ENCODE results near the gene KRT222.

KRT222 gene

GRCh38 chr17:40622509-40622928 is 42.5 kb downstream of the KRT222 start:
- no peak for DNase-seq (ENCODE audit: extremely low spot score)
- no peak for TF ChIP-seq CTCF (IDR thresholded peaks at IDR 0.05; ENCODE audit: control extremely low read depth, extremely low read depth, low read depth, missing control alignments)
- ChIA-PET POLR2A (interaction anchor here (0.6 kb wide), 1 partner anchor 147 kb away, joined by 4 read pairs; no protein-coding TSS in a partner anchor), CTCF (interaction anchor here (0.8 to 3.9 kb wide), 8 partner anchors 11 to 1040 kb away, joined by 3 to 27 read pairs (median 4); partner anchors contain the start of gene SMARCE1)

- ChIA-PET POLR2A (no interaction called here), CTCF (interaction anchor here (0.7 to 3.9 kb wide), 5 partner anchors 19 to 1041 kb away, joined by 3 to 27 read pairs (median 5); partner anchors contain the start of gene SMARCE1)
- no peak for TF ChIP-seq CTCF (IDR thresholded peaks at IDR 0.05; ENCODE audit: control extremely low read depth, extremely low read depth, low read depth, missing control alignments)
- no peak for DNase-seq (ENCODE audit: extremely low spot score)
Measured at GRCh38 chr17:40621578-40621977, 43.4 kb downstream of the KRT222 start.

GRCh38 chr17:40621019-40621418 is 44.0 kb downstream of the KRT222 start:
- no peak for DNase-seq (ENCODE audit: extremely low spot score)
- ChIA-PET POLR2A (no interaction called here), CTCF (interaction anchor here (0.7 to 3.9 kb wide), 16 partner anchors 8 to 1042 kb away, joined by 3 to 27 read pairs (median 8); partner anchors contain the start of gene SMARCE1)
- no peak for TF ChIP-seq CTCF (IDR thresholded peaks at IDR 0.05; ENCODE audit: control extremely low read depth, extremely low read depth, low read depth, missing control alignments)

GRCh38 chr17:40618754-40619625 is 46.0 kb downstream of the KRT222 start:
- no peak for TF ChIP-seq CTCF (IDR thresholded peaks at IDR 0.05; ENCODE audit: control extremely low read depth, extremely low read depth, low read depth, missing control alignments)
- ChIA-PET CTCF (interaction anchor here (0.9 to 6.0 kb wide), 23 partner anchors 8 to 1045 kb away, joined by 3 to 127 read pairs (median 6); partner anchors contain the start of genes CCR7 and SMARCE1), POLR2A (interaction anchor here (1.1 kb wide), 1 partner anchor 59 kb away, joined by 3 read pairs; no protein-coding TSS in a partner anchor)
- no peak for DNase-seq (ENCODE audit: extremely low spot score)

GRCh38 chr17:40617678-40618240 is 47.2 kb downstream of the KRT222 start:
- POLR2A ChIA-PET = no interaction called here

More at GRCh38 chr17:40617678-40618240, 47.2 kb downstream of the KRT222 start:
- no peak for DNase-seq (ENCODE audit: extremely low spot score)
- no peak for TF ChIP-seq CTCF (IDR thresholded peaks at IDR 0.05; ENCODE audit: control extremely low read depth, extremely low read depth, low read depth, missing control alignments)
- CTCF ChIA-PET = interaction anchor here (3.1 to 6.0 kb wide), 5 partner anchors 10 to 1045 kb away, joined by 14 to 127 read pairs (median 25); partner anchors contain the start of gene CCR7
